LHCN-M2 (cell line): ENCODE data around the gene ISOC2. TPM values are rescaled to one million over a fixed set of nuclear protein-coding genes. Genes with fewer than 3 reads are reported as not detected.

Source experiments
- DNase-seq: peaks from one replicate; pipeline ENCODE4 v3.0.0-alpha.2; 2012; ENCODE audit warnings: low read depth
- total RNA-seq: library from RNA; depleted of rRNA; stranded (reverse); fragments of >200 nt; gene quantifications from 2 replicates; pipeline ENCODE4 v1.2.3, GENCODE V29; 2014

Gene ISOC2
- total RNA-seq, 1 experiment from 2014 or later, result 89.8 TPM

DNA sequence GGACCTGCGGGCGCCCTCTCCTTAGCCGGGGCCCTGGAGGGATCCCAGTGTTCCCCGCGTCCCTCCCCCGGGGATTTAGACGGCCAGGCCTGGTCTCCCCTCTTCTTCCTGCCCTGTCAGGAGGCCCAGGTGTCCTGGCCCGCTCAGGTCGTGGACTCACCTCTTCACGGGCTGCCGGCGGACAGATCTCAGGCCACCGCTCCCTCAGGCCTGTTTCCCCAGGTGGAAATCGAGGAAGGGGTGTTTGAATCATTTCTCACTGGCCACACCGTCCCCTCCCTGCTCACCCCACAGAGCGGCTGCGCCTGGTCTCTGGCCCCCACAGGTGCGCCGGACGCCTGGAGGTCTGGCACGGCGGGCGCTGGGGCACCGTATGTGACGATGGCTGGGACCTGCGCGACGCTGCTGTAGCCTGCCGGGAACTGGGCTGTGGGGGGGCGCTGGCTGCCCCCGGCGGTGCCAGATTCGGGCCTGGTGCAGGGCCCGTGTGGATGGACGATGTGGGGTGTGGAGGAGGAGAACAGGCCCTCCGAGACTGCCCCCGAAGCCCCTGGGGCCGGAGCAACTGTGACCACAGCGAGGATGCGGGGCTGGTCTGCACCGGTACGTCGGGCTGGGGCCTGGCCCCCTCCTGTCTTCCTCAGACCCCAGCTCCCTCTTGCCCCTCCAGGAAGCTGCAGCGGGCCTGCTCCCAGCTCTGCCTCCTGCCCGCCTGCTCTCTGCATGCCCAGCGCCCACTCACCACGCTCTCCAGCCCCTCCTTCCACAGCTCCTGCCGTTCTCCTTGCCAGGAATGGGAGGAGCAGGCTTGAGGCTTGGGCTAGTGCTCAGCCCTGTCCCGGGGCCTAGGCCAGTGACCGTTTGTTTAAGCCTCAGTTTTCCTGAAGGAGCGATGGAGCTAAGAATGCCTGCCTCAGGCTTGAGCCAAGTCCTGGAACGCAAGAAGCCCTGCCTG lies 29.3 kb upstream of the ISOC2 start:
- DNase-seq, result no peak

DNA sequence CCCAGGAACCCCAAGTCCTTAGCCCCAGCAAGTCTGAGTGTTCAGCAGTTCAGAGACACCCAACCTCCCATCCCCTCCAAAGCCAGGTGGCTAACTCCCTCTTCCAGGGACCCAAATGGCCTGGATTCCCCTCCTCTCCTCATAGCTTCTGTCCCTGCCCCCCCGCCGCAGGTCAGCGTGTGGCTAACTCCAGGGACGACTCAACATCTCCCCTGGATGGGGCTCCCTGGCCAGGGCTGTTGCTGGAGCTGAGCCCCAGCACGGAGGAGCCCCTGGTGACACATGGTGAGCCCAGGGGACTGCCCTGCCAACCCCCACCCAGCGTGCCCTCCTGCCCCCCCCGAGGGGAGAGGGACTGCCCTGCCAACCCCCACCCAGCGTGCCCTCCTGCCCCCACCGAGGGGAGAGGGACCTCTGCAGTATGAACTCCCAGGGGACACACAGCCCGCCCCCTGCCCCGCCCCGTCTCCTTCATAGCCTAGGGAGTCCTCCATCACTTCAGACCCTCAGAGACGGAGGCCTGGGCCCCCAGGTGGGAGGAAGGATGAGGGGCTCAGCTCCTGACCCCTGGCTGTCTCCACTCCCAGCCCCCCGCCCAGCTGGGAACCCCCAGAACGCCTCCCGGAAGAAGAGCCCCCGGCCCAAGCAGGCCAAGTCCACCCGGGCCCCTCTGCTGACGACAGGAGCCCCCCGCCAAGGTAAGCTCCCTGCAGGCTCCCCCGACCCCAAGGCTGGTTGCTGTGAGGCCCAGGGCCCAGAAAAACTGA lies 28.5 kb upstream of the ISOC2 start:
- no peak for DNase-seq

DNA sequence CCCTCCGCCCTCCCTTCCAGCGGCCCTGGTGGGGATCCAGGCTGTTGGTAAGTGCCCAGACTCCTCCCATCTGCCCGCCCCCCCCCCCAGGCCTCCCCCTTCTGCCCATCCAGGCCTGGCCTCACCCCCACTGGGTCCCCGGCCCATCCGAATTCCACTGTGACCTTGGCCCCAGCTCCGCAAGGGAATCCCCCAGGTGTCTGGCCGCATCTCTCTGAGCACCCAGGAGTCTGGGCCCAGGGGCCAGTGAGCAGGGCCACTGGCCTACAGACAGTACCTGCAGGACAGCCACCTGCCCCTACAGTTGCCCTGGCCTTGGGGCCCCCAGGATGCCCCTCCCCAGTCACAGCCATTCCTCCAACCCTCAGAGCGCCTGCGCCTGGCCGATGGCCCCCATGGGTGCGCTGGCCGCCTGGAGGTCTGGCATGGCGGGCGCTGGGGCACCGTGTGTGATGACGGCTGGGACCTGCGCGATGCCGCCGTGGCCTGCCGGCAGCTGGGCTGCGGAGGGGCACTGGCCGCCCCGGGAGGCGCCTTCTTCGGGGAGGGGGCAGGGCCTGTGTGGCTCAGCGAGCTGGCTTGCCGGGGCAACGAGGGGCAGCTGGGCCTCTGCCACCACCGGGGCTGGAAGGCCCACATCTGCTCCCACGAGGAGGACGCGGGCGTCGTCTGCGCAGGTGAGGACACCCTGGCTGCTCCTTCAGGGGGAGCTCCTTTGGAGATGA lies 27.7 kb upstream of the ISOC2 start:
- DNase-seq, result no peak

DNA sequence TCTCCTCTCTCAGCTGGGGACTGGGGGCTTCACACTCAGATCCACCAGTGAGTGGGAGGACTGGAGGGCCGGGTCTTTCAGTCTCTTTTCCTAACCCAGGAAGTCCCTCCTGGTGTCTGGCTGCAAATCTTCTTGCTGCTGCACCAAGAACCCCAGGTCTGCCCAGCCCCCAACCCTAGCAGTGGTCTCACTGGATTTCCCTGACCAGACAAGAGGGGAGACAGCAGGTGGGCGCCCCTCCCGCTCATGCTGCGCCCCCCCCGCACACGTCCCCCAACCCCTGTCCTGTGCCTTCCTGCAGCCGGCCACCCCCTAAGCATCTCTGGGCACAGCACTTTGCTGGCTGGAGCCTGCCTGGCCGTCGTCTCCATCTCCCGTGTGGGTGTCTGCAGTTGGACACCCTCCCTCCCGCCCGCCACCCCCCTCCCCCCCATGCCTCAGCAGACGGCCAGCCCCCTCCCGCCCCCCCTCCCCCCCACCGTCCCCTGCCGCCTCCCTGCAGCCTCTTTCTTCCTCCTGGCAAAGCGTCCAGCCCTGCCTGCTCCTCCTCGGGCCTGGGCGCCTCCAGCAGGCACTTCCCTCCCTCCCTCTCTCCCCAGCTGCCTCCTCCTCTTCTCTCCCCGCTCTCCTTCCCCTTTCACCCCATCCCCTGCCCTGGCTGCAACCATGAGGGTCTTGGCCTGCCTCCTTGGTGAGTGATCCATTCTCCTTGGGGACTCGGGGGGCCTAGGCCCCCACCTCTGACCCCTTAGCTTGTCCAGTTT lies 26.7 kb upstream of the ISOC2 start, which contains the start of gene SSC5D:
Gene SSC5D (plus strand): TSS at position 513 of the 764 bp plus-strand sequence. CDS start 154 bp downstream, at position 667.
- DNase-seq, result no peak

DNA sequence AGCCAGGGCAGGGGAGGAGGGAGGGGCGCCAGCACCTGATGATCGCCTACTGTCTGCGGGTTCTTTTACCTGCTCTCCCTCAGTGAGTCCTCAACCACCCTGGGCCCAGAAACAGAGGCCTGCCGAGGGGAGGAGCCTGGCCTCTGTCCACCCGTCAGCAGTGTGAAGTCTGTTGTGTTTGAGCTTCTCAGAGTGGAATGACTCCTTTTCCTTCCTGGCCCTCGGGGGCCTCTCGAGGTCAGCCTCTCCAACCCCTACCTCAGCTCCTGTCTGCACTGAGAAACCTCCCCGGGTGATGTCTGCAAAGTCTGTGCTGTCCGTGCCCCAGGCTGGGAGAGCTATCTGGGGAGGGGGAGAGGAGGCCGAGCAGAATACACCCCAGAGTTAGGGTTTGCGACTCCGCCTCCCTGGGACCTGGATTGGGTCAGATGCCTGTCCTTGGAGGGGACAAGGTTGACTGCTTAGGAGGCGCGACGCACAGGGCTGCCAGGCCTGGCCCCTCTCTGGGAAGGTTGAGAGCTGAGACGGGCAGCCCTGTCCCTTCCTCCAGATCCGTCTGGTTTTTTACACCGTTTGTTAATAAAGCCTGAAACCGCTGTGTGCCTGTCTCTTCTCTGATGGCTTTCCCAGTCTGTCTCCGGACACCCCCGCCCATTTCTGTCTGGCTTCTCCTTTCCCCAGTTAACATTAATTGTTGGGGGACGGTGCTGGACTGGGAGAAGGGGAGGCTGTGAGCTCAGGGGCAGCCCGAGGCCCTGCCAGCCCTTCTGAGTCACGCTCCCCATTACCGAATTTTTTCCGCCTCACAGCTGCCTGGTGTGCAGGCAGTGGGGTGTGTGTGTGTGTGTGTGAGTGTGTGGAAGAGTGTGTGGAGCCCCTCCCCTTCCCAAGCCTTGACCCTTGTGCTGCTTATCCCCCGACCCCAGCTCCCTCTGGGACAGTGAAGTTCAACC lies 25.8 kb upstream of the ISOC2 start:
- peak; percentile 94 for DNase-seq

DNA sequence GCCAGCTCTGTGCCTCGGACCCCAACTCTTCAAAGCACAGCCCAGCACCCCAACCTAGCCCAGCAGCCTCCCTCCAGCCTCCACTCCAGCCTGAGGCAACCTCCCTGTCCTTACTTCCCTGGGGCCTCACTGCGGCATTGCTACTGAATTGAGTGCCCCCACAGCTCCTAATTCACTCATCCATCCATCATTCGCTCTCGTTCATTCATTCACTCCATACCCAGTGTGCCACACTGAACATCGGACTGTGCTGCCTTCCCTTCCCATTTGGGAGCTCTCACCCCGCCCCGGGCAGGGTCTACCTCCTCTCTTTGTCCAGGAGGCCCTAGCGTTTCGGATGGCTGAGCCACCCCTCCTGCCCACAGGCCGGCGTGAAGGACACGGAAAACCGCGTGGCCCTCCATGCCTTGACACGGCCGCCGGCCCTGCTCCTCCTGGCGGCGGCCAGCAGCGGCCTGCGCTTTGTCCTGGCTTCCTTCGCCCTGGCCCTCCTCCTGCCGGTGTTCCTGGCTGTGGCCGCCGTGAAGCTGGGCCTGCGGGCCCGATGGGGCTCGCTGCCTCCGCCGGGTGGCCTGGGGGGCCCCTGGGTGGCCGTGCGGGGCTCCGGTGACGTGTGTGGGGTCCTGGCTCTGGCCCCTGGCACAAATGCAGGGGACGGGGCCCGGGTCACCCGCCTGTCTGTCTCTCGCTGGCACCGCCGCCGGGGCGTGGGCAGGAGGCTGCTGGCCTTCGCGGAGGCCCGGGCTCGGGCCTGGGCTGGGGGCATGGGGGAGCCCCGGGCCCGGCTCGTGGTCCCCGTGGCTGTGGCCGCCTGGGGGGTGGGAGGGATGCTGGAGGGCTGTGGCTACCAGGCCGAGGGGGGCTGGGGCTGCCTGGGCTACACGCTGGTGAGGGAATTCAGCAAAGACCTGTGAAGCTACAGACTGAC lies 24.9 kb upstream of the ISOC2 start:
- no peak for DNase-seq

DNA sequence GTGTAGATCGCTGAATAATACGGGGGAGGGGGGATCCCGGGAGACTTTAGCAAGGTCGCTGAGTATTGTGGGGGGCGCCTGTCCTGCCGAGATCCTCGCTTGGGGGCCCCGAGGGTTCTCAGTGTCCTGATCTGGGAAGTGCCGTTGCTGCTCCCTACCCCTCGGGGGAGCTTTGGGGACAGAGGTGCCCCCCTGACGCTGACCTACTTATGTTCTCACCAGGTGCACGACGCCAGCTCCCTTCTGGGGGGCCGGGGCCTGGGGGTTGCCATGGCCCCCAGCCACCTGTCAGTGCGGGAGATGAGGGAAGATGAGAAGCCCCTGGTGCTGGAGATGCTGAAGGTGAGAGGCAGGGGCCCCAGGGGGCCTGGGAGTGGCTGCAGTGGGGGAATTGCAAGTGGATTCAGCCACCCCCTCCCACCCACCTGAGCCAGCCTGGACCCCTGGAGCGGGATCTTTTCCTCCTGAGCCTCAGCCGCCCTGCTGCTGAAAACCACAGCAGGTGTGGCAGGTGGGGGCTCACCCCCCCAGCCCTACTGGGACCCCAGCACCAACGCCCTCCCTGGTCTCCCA lies 24.1 kb upstream of the ISOC2 start:
- no peak for DNase-seq

DNA sequence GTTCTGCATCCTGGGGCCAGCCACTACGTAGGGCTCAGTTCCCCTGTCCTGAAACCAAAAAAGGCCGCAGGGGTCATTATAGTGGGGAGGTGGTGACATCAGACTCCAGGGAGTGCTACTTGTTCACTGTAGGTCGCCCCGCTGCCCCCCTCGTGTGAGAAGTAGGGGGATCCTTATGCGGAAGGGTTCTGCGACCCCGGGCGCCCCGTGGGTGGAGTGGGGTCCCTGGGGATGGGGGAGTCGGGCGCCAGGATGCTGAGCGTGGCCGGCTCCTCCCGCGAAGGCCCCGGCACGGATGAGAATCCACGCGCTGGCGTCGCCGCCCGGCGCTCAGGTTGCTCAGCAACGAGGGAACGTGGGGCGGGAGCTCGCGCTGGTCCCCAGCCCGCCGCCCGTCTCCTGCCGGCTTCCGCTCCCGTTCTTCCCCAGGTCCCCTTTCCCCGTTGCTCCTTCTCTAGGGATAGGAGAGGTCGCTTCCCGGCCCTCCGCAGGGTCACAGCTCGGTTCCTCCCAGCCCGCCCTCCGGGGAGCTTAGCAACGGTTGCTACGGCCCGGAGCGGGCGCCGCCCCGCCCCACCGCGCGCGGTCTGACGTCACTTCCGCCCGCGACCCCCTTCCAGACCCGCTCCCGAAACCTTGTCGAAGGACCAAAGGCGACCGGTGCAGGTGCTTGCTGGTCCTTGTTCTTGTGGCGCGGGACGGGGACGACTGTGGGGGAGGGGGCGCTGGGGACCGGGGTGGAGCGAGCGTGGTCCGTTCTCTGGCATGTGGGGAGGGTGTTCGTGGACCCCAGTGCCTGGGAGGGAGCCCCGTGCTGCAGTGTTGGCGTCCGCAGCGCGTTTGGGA lies 23.4 kb upstream of the ISOC2 start, which contains the start of gene NAT14:
Gene NAT14 (plus strand): TSS at position 596 of the 846 bp plus-strand sequence. CDS start 521 bp downstream, outside the sequence.
- DNase-seq, result peak; percentile 46

DNA sequence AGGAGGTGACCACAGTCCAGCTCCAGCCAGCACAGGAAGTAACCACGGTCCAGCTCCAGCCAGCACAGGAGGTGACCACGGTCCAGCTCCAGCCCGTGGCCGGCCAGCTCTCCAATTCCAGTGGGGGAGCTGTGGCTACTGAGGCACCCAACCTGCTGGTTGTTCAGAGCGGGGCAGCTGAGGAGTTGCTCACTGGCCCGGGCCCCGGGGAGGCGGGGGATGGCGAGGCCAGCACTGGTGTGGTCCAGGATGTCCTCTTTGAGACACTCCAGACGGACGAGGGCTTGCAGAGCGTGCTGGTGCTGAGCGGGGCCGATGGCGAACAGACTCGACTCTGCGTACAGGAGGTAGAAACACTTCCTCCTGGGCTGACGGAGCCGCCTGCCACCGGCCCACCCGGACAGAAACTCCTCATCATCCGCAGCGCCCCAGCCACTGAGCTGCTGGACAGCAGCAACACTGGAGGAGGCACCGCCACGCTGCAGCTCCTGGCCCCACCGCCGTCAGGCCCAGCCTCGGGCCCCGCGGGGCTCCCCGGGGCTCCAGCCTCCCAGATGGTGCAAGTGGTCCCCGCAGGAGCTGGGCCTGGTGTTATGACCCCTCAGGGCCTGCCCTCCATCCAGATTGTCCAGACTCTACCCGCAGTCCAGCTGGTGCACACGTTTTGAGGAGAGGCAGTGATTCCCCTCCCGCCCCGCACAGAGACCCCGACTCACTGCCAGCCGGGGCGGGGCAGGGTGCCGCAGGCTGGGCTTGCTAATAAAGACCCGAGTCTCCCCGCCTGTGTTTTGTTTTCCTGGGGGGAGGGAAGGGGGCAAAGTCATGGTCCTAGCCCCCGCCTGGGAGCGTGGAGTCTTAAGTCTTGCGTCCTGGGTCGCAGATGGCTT lies 22.5 kb upstream of the ISOC2 start:
- DNase-seq, result no peak

DNA sequence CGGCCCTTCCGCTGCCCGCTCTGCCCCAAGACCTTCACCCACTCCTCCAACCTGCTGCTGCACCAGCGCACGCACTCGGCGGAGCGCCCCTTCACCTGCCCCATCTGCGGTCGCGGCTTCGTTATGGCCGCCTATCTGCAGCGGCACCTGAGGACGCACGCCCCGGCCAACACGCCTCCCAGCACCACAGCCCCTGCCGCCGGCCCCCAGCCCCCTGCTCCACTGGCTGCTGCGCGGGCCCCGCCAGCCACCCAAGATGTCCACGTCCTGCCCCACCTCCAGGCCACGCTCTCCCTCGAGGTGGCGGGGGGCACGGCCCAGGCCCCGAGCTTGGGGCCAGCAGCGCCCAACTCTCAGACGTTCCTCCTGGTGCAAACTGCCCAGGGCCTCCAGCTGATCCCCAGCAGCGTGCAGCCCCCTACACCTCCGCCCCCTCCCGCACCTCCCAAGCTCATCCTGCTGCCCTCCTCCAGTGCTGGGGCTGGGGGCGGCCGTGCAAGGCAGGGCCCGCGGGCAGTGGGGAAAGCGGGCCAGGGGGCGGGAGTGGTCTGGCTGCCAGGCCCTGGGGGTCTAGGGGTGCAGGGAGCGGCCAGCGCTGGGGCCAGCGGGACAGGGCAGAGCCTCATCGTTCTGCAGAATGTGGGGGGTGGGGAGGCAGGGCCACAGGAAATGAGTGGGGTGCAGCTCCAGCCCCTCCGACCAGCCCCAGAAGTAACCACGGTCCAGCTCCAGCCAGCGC lies 21.7 kb upstream of the ISOC2 start:
- DNase-seq, result no peak

DNA sequence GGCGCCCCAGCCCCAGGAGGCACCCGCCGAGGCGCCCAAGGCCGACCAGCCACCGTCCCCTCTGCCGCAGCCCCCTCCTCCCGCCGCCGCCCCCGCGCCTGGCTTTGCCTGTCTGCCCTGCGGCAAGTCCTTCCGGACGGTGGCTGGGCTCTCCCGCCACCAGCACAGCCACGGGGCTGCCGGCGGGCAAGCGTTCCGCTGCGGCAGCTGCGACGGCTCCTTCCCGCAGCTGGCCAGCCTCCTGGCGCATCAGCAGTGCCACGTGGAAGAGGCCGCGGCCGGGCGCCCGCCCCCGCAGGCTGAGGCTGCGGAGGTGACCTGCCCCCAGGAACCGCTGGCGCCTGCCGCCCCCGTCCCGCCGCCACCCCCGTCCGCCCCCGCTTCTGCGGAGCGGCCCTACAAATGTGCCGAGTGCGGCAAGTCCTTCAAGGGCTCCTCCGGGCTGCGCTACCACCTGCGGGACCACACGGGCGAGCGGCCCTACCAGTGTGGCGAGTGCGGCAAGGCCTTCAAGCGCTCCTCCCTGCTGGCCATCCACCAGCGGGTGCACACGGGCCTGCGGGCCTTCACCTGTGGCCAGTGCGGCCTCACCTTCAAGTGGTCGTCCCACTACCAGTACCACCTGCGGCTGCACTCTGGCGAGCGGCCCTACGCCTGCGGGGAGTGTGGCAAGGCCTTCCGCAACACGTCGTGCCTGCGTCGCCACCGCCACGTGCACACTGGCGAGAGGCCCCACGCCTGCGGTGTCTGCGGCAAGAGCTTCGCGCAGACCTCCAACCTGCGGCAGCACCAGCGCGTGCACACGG lies 20.9 kb upstream of the ISOC2 start:
- no peak for DNase-seq

DNA sequence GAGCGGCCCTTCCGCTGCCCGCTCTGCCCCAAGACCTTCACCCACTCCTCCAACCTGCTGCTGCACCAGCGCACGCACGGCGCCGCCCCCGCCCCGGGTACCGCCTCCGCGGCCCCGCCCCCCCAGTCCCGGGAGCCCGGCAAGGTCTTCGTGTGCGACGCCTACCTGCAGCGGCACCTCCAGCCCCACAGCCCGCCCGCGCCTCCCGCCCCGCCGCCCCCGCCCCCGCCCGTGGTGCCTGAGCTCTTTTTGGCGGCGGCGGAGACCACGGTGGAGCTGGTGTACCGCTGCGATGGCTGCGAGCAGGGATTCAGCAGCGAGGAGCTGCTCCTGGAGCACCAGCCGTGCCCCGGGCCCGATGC lies 20.3 kb upstream of the ISOC2 start:
- DNase-seq, result no peak

DNA sequence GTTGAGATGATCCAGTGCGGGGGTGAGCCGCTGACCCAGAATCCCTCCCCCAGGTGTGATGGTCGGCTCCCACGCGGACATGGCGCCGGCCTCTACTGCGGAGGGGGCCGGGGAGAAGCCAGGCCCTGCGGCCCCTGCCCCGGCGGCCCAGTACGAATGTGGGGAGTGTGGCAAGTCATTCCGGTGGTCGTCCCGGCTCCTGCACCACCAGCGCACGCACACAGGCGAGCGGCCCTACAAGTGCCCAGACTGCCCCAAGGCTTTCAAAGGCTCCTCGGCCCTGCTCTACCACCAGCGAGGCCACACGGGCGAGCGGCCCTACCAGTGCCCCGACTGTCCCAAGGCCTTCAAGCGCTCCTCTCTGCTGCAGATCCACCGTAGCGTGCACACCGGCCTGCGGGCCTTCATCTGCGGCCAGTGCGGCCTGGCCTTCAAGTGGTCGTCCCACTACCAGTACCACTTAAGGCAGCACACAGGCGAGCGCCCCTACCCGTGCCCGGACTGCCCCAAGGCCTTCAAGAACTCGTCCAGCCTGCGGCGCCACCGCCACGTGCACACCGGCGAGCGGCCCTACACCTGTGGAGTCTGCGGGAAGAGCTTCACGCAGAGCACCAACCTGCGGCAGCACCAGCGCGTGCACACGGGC lies 19.8 kb upstream of the ISOC2 start:
- no peak for DNase-seq
